K562 (cell line): Measurements from ENCODE around the gene SLC35F4. TPM values are rescaled to one million over a fixed set of nuclear protein-coding genes. Genes with fewer than 3 reads are reported as not detected.

Experiments used
- ATAC-seq: fragments of 200-7000 bp; cut with Tn5 transposase; 3 replicates; pipeline ENCODE4 v1.9.1; 2020; ENCODE audit warnings: moderate library complexity
- BruUV-seq: library from RNA; stranded (reverse); fragments of 400-500 nt; replicated peaks from 2 replicates; lab custom pipeline; 2021; lab: Mats Ljungman, UMichigan
- CTCF ChIA-PET: fragments of 300-600 bp; formaldehyde crosslinking; extraction: SDS; loops from one replicate; lab custom pipeline; 2021; ENCODE audit warnings: low intra/inter-chr PET ratio; lab: Yijun Ruan, JAX
- POLR2A ChIA-PET: fragments of 300-600, 350-650 bp; sonication (Branson Sonifier 250); formaldehyde crosslinking; extraction: SDS; loops from one replicate; lab custom pipeline; 2021; ENCODE audit warnings: antibody characterized with exemption, inconsistent platforms; lab: Yijun Ruan, JAX
- DNase-seq, 4 experiments: peaks; one replicate each; pipeline versions ENCODE4 v3.0.0 to v3.0.0-alpha.2; 2011 to 2018; ENCODE audit warnings: low spot score in 3 of 4, mixed read lengths in 3 of 4; ENCODE audit errors: extremely low read depth in 1 of 4
- FAIRE-seq: peaks from 2 replicates; lab custom pipeline; 2011; peaks lifted over from hg19 to GRCh38; lab: Jason Lieb, UNC
- H2AFZ ChIP-seq: 2 replicates; pipeline ENCODE4 v1.6.0; 2011; ENCODE audit warnings: low read depth, low read length, control low read depth, inconsistent platforms
- H3K27ac ChIP-seq: fragments of 200-600 bp; 3 replicates; pipeline ENCODE4 v1.8.0; 2011; ENCODE audit warnings: low read depth, mild to moderate bottlenecking, control low read depth, inconsistent platforms, low read length, moderate library complexity, mixed read lengths; ENCODE audit errors: extremely low read depth
- H3K27me3 ChIP-seq, 2 experiments: fragments of 300-600 bp in 1 of 2; 2 replicates in 1 of 2; 3 replicates in 1 of 2; pipeline versions ENCODE4 v1.6.0 to v1.8.0; 2011; ENCODE audit warnings: inconsistent platforms in 2 of 2, low read length in 2 of 2, mild to moderate bottlenecking in 1 of 2, mixed read lengths in 1 of 2, moderate library complexity in 1 of 2; ENCODE audit not compliant: control insufficient read depth in 2 of 2, insufficient read depth in 2 of 2
- H3K36me3 ChIP-seq: fragments of 300-600 bp; 3 replicates; pipeline ENCODE4 v1.8.0; 2011; ENCODE audit warnings: mild to moderate bottlenecking, low read length, inconsistent platforms; ENCODE audit not compliant: control insufficient read depth, insufficient read depth
- H3K4me1 ChIP-seq, 2 experiments: fragments of 200-600 bp in 1 of 2; replicated peaks in 1 of 2; 2 replicates in 1 of 2; 3 replicates in 1 of 2; pipeline versions ENCODE4 v1.5.1 to v1.8.0; 2011; ENCODE audit warnings: inconsistent platforms in 2 of 2, low read length in 2 of 2, mild to moderate bottlenecking in 1 of 2, mixed read lengths in 1 of 2, moderate library complexity in 1 of 2; ENCODE audit not compliant: control insufficient read depth in 2 of 2, insufficient read depth in 2 of 2
- H3K4me2 ChIP-seq: 2 replicates; pipeline ENCODE4 v1.6.1; 2011; ENCODE audit warnings: low read length, control low read depth, inconsistent platforms, mixed read lengths; ENCODE audit not compliant: insufficient read depth
- H3K4me3 ChIP-seq: fragments of 200-600 bp; sonication (generic), shearing (Covaris generic); 2 replicates; pipeline ENCODE4 v1.5.1; 2016; ENCODE audit warnings: control low read depth, inconsistent platforms
- H3K79me2 ChIP-seq: fragments of 200-600 bp; 3 replicates; pipeline ENCODE4 v1.8.0; 2011; ENCODE audit warnings: low read length, inconsistent platforms; ENCODE audit not compliant: control insufficient read depth, insufficient read depth
- H3K9ac ChIP-seq, 2 experiments: 2 replicates each; pipeline versions ENCODE4 v1.6.0 to v1.6.1; 2011; ENCODE audit warnings: low read depth in 2 of 2, low read length in 2 of 2, control low read depth in 1 of 2, inconsistent platforms in 1 of 2, mild to moderate bottlenecking in 1 of 2, mixed read lengths in 1 of 2; ENCODE audit not compliant: insufficient read depth in 1 of 2
- H3K9me1 ChIP-seq: one replicate; pipeline ENCODE4 v1.6.0; 2011; ENCODE audit warnings: inconsistent platforms, mild to moderate bottlenecking, low read length, moderate library complexity; ENCODE audit not compliant: control insufficient read depth, insufficient read depth
- H3K9me3 ChIP-seq: replicated peaks from 2 replicates; pipeline ENCODE4 v1.5.1; 2011; ENCODE audit warnings: low read depth, low read length, inconsistent platforms; ENCODE audit not compliant: control insufficient read depth, insufficient read depth
- H4K20me1 ChIP-seq: replicated peaks from 2 replicates; pipeline ENCODE4 v1.6.1; 2011; ENCODE audit warnings: low read length, inconsistent platforms, mixed read lengths; ENCODE audit not compliant: control insufficient read depth, insufficient read depth
- E2F3 ChIP-seq: fragments of 250-450 bp; sonication (Bioruptor Pico); IDR thresholded peaks from 2 replicates; pipeline ENCODE4 v1.4.0; 2020; ENCODE audit warnings: mild to moderate bottlenecking
- E4F1 ChIP-seq: fragments of 250-450 bp; sonication (Bioruptor Pico); IDR thresholded peaks from 2 replicates; pipeline ENCODE4 v1.5.0; 2021; ENCODE audit warnings: mild to moderate bottlenecking, borderline replicate concordance
- EP300 ChIP-seq: IDR thresholded peaks from 2 replicates; pipeline ENCODE4 v1.6.1; 2012; ENCODE audit warnings: low read length, improper control_type of control experiment
- MAFK ChIP-seq: IDR thresholded peaks from 2 replicates; pipeline ENCODE4 v1.6.1; 2011; ENCODE audit warnings: low read length, improper control_type of control experiment
- MTA1 ChIP-seq: fragments of 450-650 bp; IDR thresholded peaks from 2 replicates; pipeline ENCODE4 v1.6.1; 2017; ENCODE audit warnings: borderline replicate concordance
- RBM22 ChIP-seq: fragments of 200-400 bp; formaldehyde crosslinking; IDR thresholded peaks from 2 replicates; pipeline ENCODE4 v1.6.1; 2018; ENCODE audit warnings: low read length, low read depth; ENCODE audit not compliant: poor library complexity, severe bottlenecking
- ZBTB1 ChIP-seq: sonication (generic); formaldehyde crosslinking; IDR thresholded peaks from 2 replicates; pipeline ENCODE4 v1.8.1; 2023; ENCODE audit warnings: missing genetic modification reagents, low read depth, mild to moderate bottlenecking, borderline replicate concordance
- ZBTB17 ChIP-seq: fragments of 450-650 bp; formaldehyde crosslinking; IDR thresholded peaks from 2 replicates; pipeline ENCODE4 v1.4.0; 2020; ENCODE audit warnings: mild to moderate bottlenecking
- ZNF511 ChIP-seq: sonication (generic); formaldehyde crosslinking; IDR thresholded peaks from 2 replicates; pipeline ENCODE4 v1.8.0; 2022; ENCODE audit warnings: mild to moderate bottlenecking, missing genetic modification reagents
- in situ Hi-C: fragments of 300-500 bp; cut with MboI; formaldehyde crosslinking; loops from 4 replicates; pipeline ENCODE4 v1.15.0; 2018; ENCODE audit warnings: inconsistent platforms, mixed read lengths
- intact Hi-C: fragments of 100-400 bp; cut with micrococcal nuclease; formaldehyde crosslinking; loops from 2 replicates; pipeline ENCODE4 v1.14.2; 2022
- polyA plus RNA-seq, 8 experiments: library from polyadenylated mRNA; depleted of rRNA in 4 of 8; stranded (reverse) in 5 of 8; unstranded in 3 of 8; fragments of >200 nt; fragmentation: Nextera tagmentation in 2 of 8; fragmentation: Illumina TruSeq in 1 of 8; extraction: Ambion mirVana in 2 of 8; extraction: Trizol in 1 of 8; gene quantifications; 2 replicates each; pipeline versions ENCODE4 v1.2.1 to v1.2.3, GENCODE V29; 2011 to 2014; ENCODE audit warnings: inconsistent platforms in 1 of 8, missing spikeins in 1 of 8
- total RNA-seq, 7 experiments: library from RNA; depleted of rRNA in 6 of 7; stranded (reverse); fragments of >200 nt in 6 of 7; fragmentation: Illumina TruSeq in 2 of 7; extraction: Trizol in 2 of 7; gene quantifications; 2 replicates each; pipeline versions ENCODE4 v1.2.1 to v1.2.3, GENCODE V29; 2011 to 2021; ENCODE audit warnings: low replicate concordance in 1 of 7
- TF ChIP-seq, protein P1 (sequence below): fragments of 250-450 bp; sonication (Bioruptor Pico); IDR thresholded peaks from 2 replicates; pipeline ENCODE4 v1.9.0; 2021; ENCODE audit warnings: mild to moderate bottlenecking
- TF ChIP-seq, protein P2 (sequence below): IDR thresholded peaks from 2 replicates; pipeline ENCODE4 v1.6.1; 2012; ENCODE audit warnings: low read depth, low read length, improper control_type of control experiment, borderline replicate concordance
- TF ChIP-seq, protein P3 (sequence below): fragments of 450-650 bp; IDR thresholded peaks from 2 replicates; pipeline ENCODE4 v1.6.1; 2018; ENCODE audit warnings: mild to moderate bottlenecking, low read depth; ENCODE audit not compliant: partially characterized antibody

Gene SLC35F4
- total and polyA plus RNA-seq, 9 of the 15 experiments (the other 6 are each of a cell fraction or from before 2014, with no cell fraction given), result 0.01 TPM; not detected in 8

- H3K9ac ChIP-seq, result no peak overlapping the region
- H3K36me3 ChIP-seq, result no peaks in the 10 kb centered on the region
- no peak overlapping the region for H3K4me3 ChIP-seq
- DNase-seq, result no peak
- intact Hi-C loops (no loop called here), in situ Hi-C loops (no loop called here)
- H3K27me3 ChIP-seq, result no peaks in the 10 kb centered on the region
- no peaks in the 10 kb centered on the region for H3K9me1 ChIP-seq
- TF ChIP-seq EP300 (no peak), ZBTB1 (no peak), MAFK (no peak), E4F1 (CRISPR knock-in tag) (no peak), E2F3 (no peak), MTA1 (no peak), ZNF511 (CRISPR knock-in tag) (no peak), RBM22 (no peak), ZBTB17 (CRISPR knock-in tag) (no peak)
- TF ChIP-seq, protein P1, sequence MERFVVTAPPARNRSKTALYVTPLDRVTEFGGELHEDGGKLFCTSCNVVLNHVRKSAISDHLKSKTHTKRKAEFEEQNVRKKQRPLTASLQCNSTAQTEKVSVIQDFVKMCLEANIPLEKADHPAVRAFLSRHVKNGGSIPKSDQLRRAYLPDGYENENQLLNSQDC (CRISPR knock-in tag), result no peak
- TF ChIP-seq, protein P2, sequence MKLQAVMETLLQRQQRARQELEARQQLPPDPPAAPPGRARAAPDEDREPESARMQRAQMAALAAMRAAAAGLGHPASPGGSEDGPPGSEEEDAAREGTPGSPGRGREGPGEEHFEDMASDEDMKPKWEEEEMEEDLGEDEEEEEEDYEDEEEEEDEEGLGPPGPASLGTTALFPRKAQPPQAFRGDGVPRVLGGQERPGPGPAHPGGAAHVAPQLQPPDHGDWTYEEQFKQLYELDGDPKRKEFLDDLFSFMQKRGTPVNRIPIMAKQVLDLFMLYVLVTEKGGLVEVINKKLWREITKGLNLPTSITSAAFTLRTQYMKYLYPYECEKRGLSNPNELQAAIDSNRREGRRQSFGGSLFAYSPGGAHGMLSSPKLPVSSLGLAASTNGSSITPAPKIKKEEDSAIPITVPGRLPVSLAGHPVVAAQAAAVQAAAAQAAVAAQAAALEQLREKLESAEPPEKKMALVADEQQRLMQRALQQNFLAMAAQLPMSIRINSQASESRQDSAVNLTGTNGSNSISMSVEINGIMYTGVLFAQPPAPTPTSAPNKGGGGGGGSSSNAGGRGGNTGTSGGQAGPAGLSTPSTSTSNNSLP, result no peak
- TF ChIP-seq, protein P3, sequence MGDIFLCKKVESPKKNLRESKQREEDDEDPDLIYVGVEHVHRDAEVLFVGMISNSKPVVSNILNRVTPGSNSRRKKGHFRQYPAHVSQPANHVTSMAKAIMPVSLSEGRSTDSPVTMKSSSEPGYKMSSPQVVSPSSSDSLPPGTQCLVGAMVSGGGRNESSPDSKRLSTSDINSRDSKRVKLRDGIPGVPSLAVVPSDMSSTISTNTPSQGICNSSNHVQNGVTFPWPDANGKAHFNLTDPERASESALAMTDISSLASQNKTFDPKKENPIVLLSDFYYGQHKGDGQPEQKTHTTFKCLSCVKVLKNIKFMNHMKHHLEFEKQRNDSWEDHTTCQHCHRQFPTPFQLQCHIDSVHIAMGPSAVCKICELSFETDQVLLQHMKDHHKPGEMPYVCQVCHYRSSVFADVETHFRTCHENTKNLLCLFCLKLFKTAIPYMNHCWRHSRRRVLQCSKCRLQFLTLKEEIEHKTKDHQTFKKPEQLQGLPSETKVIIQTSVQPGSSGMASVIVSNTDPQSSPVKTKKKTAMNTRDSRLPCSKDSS, result no peak
- no peaks in the 10 kb centered on the region for H3K79me2 ChIP-seq
- H3K27ac ChIP-seq, result no peak overlapping the region
- ChIA-PET CTCF (no interaction called here), POLR2A (no interaction called here)
- H4K20me1 ChIP-seq, result no peaks in the 10 kb centered on the region
- H3K4me2 ChIP-seq, result no peak overlapping the region
- no peak for FAIRE-seq
- no peak overlapping the region for H2AFZ ChIP-seq
- H3K9me3 ChIP-seq, result no peaks in the 10 kb centered on the region
- no peak for ATAC-seq
- no peaks in the 10 kb centered on the region for H3K4me1 ChIP-seq
- BruUV-seq, result no TSS peak
These were observed 335.3 kb downstream of the SLC35F4 start for GRCh38 chr14:57530571-57530970.
